ENCODE measurements around the gene ROBO2.

The ROBO2 gene

GRCh38 chr3:77446761-77447160 lies 406.9 kb downstream of the ROBO2 start:
- Histone ChIP-seq H3K9me3 (ENCODE audit: control extremely low read depth in 1 of 5, control insufficient read depth in 4 of 5, insufficient read depth in 2 of 5, low read depth in 1 of 5, low read length in 4 of 5) (no peaks in the 10 kb centered on the region), H3K27me3 (replicated peaks in 2 of 5; ENCODE audit: control insufficient read depth in 4 of 5, insufficient read depth in 5 of 5, low read length in 4 of 5) (no peaks in the 10 kb centered on the region), H3K4me1 (ENCODE audit: control extremely low read depth in 1 of 4, control insufficient read depth in 4 of 4, insufficient read depth in 4 of 4, low read length in 3 of 4) (no peaks in the 10 kb centered on the region), H3K27ac (ENCODE audit: insufficient read depth in 1 of 2, low read depth in 1 of 2, low read length in 2 of 2, poor library complexity in 1 of 2, severe bottlenecking in 2 of 2) (no peak overlapping the region), H3K36me3 (ENCODE audit: control insufficient read depth in 4 of 4, insufficient read depth in 4 of 4, low read length in 3 of 4) (no peaks in the 10 kb centered on the region), H3K4me3 (ENCODE audit: control insufficient read depth in 1 of 7, extremely low read depth in 1 of 7, insufficient read depth in 4 of 7, low read depth in 2 of 7, low read length in 6 of 7) (no peak overlapping the region)
- POLR2A ChIA-PET: no interaction called here
- CTCF ChIA-PET: no interaction called here
- DNase-seq: no peak

- no peaks in the 10 kb centered on the region for H3K36me3 ChIP-seq (ENCODE audit: control insufficient read depth in 4 of 4, insufficient read depth in 4 of 4, low read length in 3 of 4)
- no peak for DNase-seq
- CTCF ChIA-PET: no interaction called here
These were observed 409.8 kb downstream of the ROBO2 start for GRCh38 chr3:77449459-77450350.

DNA sequence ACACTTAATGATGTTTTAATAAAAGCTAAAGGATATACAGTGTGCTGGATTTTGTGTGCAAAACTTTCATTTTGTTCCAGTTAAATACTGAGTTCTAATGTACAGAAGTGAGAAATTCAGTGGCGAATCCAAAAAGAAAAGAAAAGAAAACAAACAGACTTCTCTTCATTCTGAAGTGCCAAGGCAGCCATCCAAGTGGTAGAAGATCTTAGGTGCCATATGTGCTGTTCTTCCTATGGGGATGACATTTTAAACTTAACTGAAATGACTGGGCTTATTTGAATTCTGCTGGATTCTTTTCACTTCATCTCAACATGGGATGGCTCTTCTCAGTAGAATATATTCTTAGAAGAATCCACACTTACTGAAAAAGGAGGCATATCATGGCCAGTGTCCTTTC lies 416.5 kb downstream of the ROBO2 start:
- Histone ChIP-seq H3K9me3 (ENCODE audit: control extremely low read depth in 1 of 5, control insufficient read depth in 4 of 5, insufficient read depth in 2 of 5, low read depth in 1 of 5, low read length in 4 of 5) (no peaks in the 10 kb centered on the region), H3K27ac (ENCODE audit: insufficient read depth in 1 of 2, low read depth in 1 of 2, low read length in 2 of 2, poor library complexity in 1 of 2, severe bottlenecking in 2 of 2) (no peak overlapping the region), H3K4me3 (ENCODE audit: control insufficient read depth in 1 of 7, extremely low read depth in 1 of 7, insufficient read depth in 4 of 7, low read depth in 2 of 7, low read length in 6 of 7) (no peak overlapping the region), H3K4me1 (ENCODE audit: control extremely low read depth in 1 of 4, control insufficient read depth in 4 of 4, insufficient read depth in 4 of 4, low read length in 3 of 4) (no peaks in the 10 kb centered on the region), H3K36me3 (ENCODE audit: control insufficient read depth in 4 of 4, insufficient read depth in 4 of 4, low read length in 3 of 4) (no peaks in the 10 kb centered on the region), H3K27me3 (replicated peaks in 2 of 5; ENCODE audit: control insufficient read depth in 4 of 5, insufficient read depth in 5 of 5, low read length in 4 of 5) (no peaks in the 10 kb centered on the region)
- no CpG with 5 or more reads among the region's 1 CpG for WGBS (ENCODE audit: insufficient coverage)
- DNase-seq: no peak
- CTCF ChIA-PET: no interaction called here
- POLR2A ChIA-PET: no interaction called here

More at GRCh38 chr3:77449459-77450350, 409.8 kb downstream of the ROBO2 start:
- Histone ChIP-seq H3K27me3 (replicated peaks in 2 of 5; ENCODE audit: control insufficient read depth in 4 of 5, insufficient read depth in 5 of 5, low read length in 4 of 5) (no peaks in the 10 kb centered on the region), H3K4me3 (ENCODE audit: control insufficient read depth in 1 of 7, extremely low read depth in 1 of 7, insufficient read depth in 4 of 7, low read depth in 2 of 7, low read length in 6 of 7) (no peak overlapping the region), H3K27ac (ENCODE audit: insufficient read depth in 1 of 2, low read depth in 1 of 2, low read length in 2 of 2, poor library complexity in 1 of 2, severe bottlenecking in 2 of 2) (no peak overlapping the region), H3K9me3 (ENCODE audit: control extremely low read depth in 1 of 5, control insufficient read depth in 4 of 5, insufficient read depth in 2 of 5, low read depth in 1 of 5, low read length in 4 of 5) (no peaks in the 10 kb centered on the region), H3K4me1 (ENCODE audit: control extremely low read depth in 1 of 4, control insufficient read depth in 4 of 4, insufficient read depth in 4 of 4, low read length in 3 of 4) (no peaks in the 10 kb centered on the region)
- POLR2A ChIA-PET: no interaction called here
- WGBS (ENCODE audit: insufficient coverage): 90% methylated on average over 2 of the region's 6 CpGs

DNA sequence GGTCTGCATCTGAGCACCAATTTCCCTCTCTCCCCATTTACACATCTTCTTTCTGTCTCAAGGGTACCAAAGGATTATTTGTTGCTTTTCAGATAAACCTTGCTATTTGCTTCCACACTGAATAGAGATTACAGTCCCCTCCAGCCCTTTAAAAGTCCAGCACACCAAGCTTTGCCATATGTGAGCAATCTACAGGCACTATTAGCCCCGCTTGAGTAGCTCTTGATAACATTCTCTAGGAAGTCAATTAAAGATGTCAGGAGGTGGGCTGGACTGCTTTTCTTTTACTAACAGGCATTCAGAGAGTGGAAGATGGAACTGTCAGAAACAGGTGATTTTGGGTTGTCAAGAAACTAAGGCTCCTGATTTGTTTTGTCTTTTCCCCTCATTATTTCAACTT lies 417.0 kb downstream of the ROBO2 start:
- CTCF ChIA-PET: no interaction called here
- H3K36me3 ChIP-seq (ENCODE audit: control insufficient read depth in 4 of 4, insufficient read depth in 4 of 4, low read length in 3 of 4): no peaks in the 10 kb centered on the region
- H3K4me3 ChIP-seq (ENCODE audit: control insufficient read depth in 1 of 7, extremely low read depth in 1 of 7, insufficient read depth in 4 of 7, low read depth in 2 of 7, low read length in 6 of 7): no peak overlapping the region

GRCh38 chr3:77459926-77460325 lies 420.0 kb downstream of the ROBO2 start:
- H3K27me3 ChIP-seq (replicated peaks in 2 of 5; ENCODE audit: control insufficient read depth in 4 of 5, insufficient read depth in 5 of 5, low read length in 4 of 5): no peaks in the 10 kb centered on the region
- no peaks in the 10 kb centered on the region for H3K9me3 ChIP-seq (ENCODE audit: control extremely low read depth in 1 of 5, control insufficient read depth in 4 of 5, insufficient read depth in 2 of 5, low read depth in 1 of 5, low read length in 4 of 5)
- no peak for DNase-seq
- POLR2A ChIA-PET: no interaction called here
- no peaks in the 10 kb centered on the region for H3K4me1 ChIP-seq (ENCODE audit: control extremely low read depth in 1 of 4, control insufficient read depth in 4 of 4, insufficient read depth in 4 of 4, low read length in 3 of 4)
- no peaks in the 10 kb centered on the region for H3K36me3 ChIP-seq (ENCODE audit: control insufficient read depth in 4 of 4, insufficient read depth in 4 of 4, low read length in 3 of 4)
- WGBS (ENCODE audit: insufficient coverage): 100% methylated on average over 5 of the region's 7 CpGs
- H3K4me3 ChIP-seq (ENCODE audit: control insufficient read depth in 1 of 7, extremely low read depth in 1 of 7, insufficient read depth in 4 of 7, low read depth in 2 of 7, low read length in 6 of 7): no peak overlapping the region
- CTCF ChIA-PET: no interaction called here
- no peak overlapping the region for H3K27ac ChIP-seq (ENCODE audit: insufficient read depth in 1 of 2, low read depth in 1 of 2, low read length in 2 of 2, poor library complexity in 1 of 2, severe bottlenecking in 2 of 2)

More for the DNA sequence above, 417.0 kb downstream of the ROBO2 start:
- DNase-seq: no peak
- WGBS (ENCODE audit: insufficient coverage): 75% methylated on average over 1 of the region's 1 CpG
- Histone ChIP-seq H3K9me3 (ENCODE audit: control extremely low read depth in 1 of 5, control insufficient read depth in 4 of 5, insufficient read depth in 2 of 5, low read depth in 1 of 5, low read length in 4 of 5) (no peaks in the 10 kb centered on the region), H3K27me3 (replicated peaks in 2 of 5; ENCODE audit: control insufficient read depth in 4 of 5, insufficient read depth in 5 of 5, low read length in 4 of 5) (no peaks in the 10 kb centered on the region), H3K4me1 (ENCODE audit: control extremely low read depth in 1 of 4, control insufficient read depth in 4 of 4, insufficient read depth in 4 of 4, low read length in 3 of 4) (no peaks in the 10 kb centered on the region), H3K27ac (ENCODE audit: insufficient read depth in 1 of 2, low read depth in 1 of 2, low read length in 2 of 2, poor library complexity in 1 of 2, severe bottlenecking in 2 of 2) (no peak overlapping the region)
- POLR2A ChIA-PET: no interaction called here

DNA sequence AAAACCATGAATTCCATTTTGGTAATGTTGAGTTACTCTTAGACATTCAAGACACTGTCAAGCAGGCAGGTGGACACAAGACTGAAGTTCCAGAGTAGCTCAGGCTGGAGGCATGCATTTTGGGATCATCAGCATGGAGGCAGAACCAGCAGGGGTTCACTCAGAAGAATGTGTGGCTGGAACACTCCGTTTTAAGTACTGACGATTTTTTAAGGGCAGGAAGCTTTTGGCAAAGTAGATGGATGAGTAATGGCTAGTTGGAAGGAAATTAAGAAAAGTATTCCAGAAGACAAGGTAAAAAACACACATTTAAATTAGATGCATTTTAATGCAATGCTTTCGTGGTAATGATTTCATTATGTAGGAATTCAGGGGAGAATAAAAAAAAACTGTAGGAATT lies 420.4 kb downstream of the ROBO2 start:
- WGBS (ENCODE audit: insufficient coverage): no CpG with 5 or more reads among the region's 3 CpGs
- no peak overlapping the region for H3K27ac ChIP-seq (ENCODE audit: insufficient read depth in 1 of 2, low read depth in 1 of 2, low read length in 2 of 2, poor library complexity in 1 of 2, severe bottlenecking in 2 of 2)
- no peaks in the 10 kb centered on the region for H3K9me3 ChIP-seq (ENCODE audit: control extremely low read depth in 1 of 5, control insufficient read depth in 4 of 5, insufficient read depth in 2 of 5, low read depth in 1 of 5, low read length in 4 of 5)
- H3K4me3 ChIP-seq (ENCODE audit: control insufficient read depth in 1 of 7, extremely low read depth in 1 of 7, insufficient read depth in 4 of 7, low read depth in 2 of 7, low read length in 6 of 7): no peak overlapping the region
- H3K27me3 ChIP-seq (replicated peaks in 2 of 5; ENCODE audit: control insufficient read depth in 4 of 5, insufficient read depth in 5 of 5, low read length in 4 of 5): no peaks in the 10 kb centered on the region
- H3K4me1 ChIP-seq (ENCODE audit: control extremely low read depth in 1 of 4, control insufficient read depth in 4 of 4, insufficient read depth in 4 of 4, low read length in 3 of 4): no peaks in the 10 kb centered on the region
- H3K36me3 ChIP-seq (ENCODE audit: control insufficient read depth in 4 of 4, insufficient read depth in 4 of 4, low read length in 3 of 4): no peaks in the 10 kb centered on the region
- CTCF ChIA-PET: no interaction called here
- no peak for DNase-seq
- POLR2A ChIA-PET: no interaction called here

DNA sequence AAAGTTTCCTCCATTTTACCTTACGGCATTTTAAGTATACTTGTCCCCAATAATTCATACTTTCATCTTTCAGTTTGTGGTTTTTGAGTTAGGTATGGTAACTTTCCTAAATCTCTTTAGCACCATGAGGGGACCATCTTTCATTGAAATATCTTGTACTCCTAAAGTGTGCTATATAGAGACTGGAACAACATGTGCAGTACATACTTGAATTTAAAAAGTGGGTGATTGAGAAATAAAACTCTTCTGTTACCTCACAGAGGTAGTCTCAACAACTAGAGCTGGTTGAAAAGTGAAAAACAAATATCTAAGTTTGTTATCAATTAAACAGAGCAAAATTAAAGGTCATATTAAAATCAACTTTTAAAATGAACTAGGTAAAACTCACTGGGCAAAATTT lies 423.1 kb downstream of the ROBO2 start:
- H3K27me3 ChIP-seq (replicated peaks in 2 of 5; ENCODE audit: control insufficient read depth in 4 of 5, insufficient read depth in 5 of 5, low read length in 4 of 5): no peaks in the 10 kb centered on the region
- no peak overlapping the region for H3K4me3 ChIP-seq (ENCODE audit: control insufficient read depth in 1 of 7, extremely low read depth in 1 of 7, insufficient read depth in 4 of 7, low read depth in 2 of 7, low read length in 6 of 7)
- no peak for DNase-seq
- no peaks in the 10 kb centered on the region for H3K4me1 ChIP-seq (ENCODE audit: control extremely low read depth in 1 of 4, control insufficient read depth in 4 of 4, insufficient read depth in 4 of 4, low read length in 3 of 4)
- POLR2A ChIA-PET: no interaction called here
- H3K9me3 ChIP-seq (ENCODE audit: control extremely low read depth in 1 of 5, control insufficient read depth in 4 of 5, insufficient read depth in 2 of 5, low read depth in 1 of 5, low read length in 4 of 5): no peaks in the 10 kb centered on the region
- CTCF ChIA-PET: interaction anchor here (0.5 kb wide), 1 partner anchor 174 kb away, joined by 3 read pairs; no protein-coding TSS in a partner anchor
- no peak overlapping the region for H3K27ac ChIP-seq (ENCODE audit: insufficient read depth in 1 of 2, low read depth in 1 of 2, low read length in 2 of 2, poor library complexity in 1 of 2, severe bottlenecking in 2 of 2)
- H3K36me3 ChIP-seq (ENCODE audit: control insufficient read depth in 4 of 4, insufficient read depth in 4 of 4, low read length in 3 of 4): no peaks in the 10 kb centered on the region
- no CpG with 5 or more reads among the region's 1 CpG for WGBS (ENCODE audit: insufficient coverage)

All from common myeloid progenitor, CD34-positive (primary cell).